ENCODE measurements around the gene TACC2. TPM values are rescaled to one million over a fixed set of nuclear protein-coding genes. Genes with fewer than 3 reads are reported as not detected.

TACC2 gene
- total RNA-seq, 2 experiments from 2014 or later = not detected

DNA sequence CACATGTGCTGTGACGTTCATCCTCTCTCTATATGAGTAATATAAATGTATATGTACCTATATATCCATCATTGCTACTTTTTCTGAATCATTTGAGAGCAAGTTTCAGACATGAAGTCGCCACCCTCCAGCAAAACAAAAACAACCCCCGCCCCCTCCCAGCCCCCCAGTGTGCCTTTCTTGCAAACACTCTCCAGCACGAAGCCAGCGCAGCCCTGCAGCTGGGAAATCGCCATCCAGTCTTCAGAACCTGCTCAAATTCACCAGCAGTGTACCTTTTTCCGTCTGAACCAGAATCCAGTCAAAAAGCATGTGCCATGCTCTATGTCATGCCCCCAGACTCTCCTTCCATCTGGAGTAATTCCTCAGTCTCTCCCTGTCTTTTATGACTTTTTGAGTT, 135.8 kb downstream of the TACC2 start:
- Mint-ChIP-seq H3K27ac (no peak overlapping the region), H3K9me3 (no peaks in the 10 kb centered on the region), H3K4me3 (no peak overlapping the region), H3K4me1 (no peaks in the 10 kb centered on the region), H3K27me3 (no peaks in the 10 kb centered on the region), H3K36me3 (ENCODE audit: low read depth) (no peaks in the 10 kb centered on the region)
- POLR2A ChIA-PET = no interaction called here
- no peak for DNase-seq
- CTCF ChIA-PET = no interaction called here

DNA sequence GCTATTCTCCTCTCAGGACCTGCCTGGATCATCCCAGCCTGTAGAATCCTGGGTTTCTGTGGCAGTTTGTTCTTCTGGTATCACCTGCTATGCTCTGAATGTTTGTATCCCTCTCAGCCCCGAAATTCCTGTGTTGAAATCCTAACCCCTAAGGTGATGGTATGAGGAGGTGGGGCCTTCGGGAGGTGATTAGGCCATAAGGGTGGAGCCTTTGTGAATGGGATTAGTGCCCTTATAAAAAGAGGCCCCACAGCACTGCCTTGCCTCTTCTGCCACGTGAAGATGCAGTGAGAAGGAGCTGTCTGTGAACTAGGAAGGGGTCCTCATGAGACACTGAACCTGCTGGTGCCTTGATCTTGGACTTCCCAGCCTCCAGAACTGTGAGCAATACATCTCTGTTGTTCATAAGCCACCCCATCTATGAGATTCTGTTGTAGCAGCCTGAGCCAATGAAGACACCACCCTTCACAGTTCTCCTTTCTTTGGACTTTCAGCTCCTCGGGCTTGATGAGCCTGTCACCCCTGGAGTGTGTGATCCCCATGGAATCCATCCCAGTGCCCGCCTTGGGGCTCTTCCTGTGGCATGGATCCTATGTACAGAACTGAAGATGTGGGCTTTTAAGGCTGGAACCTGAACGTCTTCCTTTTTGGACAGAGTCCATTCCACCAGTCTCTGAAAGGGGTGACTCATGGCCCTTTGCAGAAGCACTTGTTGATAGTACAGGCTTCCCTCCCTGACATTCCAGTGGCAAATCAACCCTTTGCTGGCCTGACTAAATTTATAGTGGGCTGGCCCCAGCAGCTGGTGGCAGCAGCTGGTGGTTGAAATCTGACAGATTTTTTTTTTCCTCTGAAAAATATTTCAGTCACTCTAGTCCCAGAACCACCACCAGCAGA, 138.0 kb downstream of the TACC2 start:
- H3K4me3 Mint-ChIP-seq = no peak overlapping the region
- no peak for DNase-seq
- H3K27me3 Mint-ChIP-seq = no peaks in the 10 kb centered on the region
- no peaks in the 10 kb centered on the region for H3K36me3 Mint-ChIP-seq (ENCODE audit: low read depth)
- H3K4me1 Mint-ChIP-seq = no peaks in the 10 kb centered on the region
- CTCF ChIA-PET = no interaction called here
- H3K9me3 Mint-ChIP-seq = no peaks in the 10 kb centered on the region
- POLR2A ChIA-PET = no interaction called here
- no peak overlapping the region for H3K27ac Mint-ChIP-seq

DNA sequence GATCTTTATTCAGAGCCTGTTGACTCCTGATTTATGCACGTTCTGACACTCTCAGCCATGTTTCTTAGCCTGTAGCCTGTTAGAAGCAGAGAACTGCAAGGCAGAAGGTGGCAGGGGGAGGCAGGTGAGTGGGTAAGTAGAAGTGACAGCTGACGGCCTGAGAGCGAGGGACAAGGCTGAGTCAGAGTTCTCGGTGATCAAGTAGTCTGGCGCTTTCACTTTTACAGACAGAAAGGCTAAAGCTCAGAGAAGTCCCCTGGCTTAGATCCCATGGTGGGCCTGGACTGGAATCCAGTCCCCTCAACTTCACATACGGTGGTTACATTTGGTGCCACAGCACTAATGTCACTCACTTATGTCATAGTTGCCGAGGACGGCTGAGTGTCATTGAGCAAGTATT, 139.0 kb downstream of the TACC2 start:
- Mint-ChIP-seq H3K4me3 (no peak overlapping the region), H3K36me3 (ENCODE audit: low read depth) (no peaks in the 10 kb centered on the region), H3K4me1 (no peaks in the 10 kb centered on the region), H3K27ac (no peak overlapping the region), H3K27me3 (no peaks in the 10 kb centered on the region), H3K9me3 (no peaks in the 10 kb centered on the region)
- no peak for DNase-seq
- ChIA-PET POLR2A (no interaction called here), CTCF (no interaction called here)

DNA sequence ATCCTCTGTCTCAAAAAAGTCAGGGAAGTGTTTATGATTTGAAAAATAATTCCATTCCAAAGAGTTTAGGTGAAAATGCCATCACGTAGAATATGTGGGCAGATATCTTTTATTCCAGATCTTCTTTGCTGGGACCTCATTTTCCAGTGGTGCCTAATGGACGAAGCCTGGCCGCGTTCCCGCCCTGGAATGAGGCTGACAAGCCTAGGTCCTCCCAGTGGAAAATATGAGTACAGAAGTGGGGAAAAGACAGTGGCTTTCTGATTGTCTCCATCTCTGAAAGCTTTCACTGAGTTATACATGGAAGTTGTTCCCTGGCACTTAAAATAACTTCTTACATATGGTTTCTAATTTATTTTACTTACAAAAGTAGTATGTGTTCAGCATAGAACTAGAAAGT, 139.4 kb downstream of the TACC2 start:
- H3K4me1 Mint-ChIP-seq = no peaks in the 10 kb centered on the region
- H3K27me3 Mint-ChIP-seq = no peaks in the 10 kb centered on the region
- H3K4me3 Mint-ChIP-seq = no peak overlapping the region
- DNase-seq = no peak
- no peak overlapping the region for H3K27ac Mint-ChIP-seq
- no peaks in the 10 kb centered on the region for H3K9me3 Mint-ChIP-seq
- ChIA-PET POLR2A (no interaction called here), CTCF (no interaction called here)
- no peaks in the 10 kb centered on the region for H3K36me3 Mint-ChIP-seq (ENCODE audit: low read depth)

DNA sequence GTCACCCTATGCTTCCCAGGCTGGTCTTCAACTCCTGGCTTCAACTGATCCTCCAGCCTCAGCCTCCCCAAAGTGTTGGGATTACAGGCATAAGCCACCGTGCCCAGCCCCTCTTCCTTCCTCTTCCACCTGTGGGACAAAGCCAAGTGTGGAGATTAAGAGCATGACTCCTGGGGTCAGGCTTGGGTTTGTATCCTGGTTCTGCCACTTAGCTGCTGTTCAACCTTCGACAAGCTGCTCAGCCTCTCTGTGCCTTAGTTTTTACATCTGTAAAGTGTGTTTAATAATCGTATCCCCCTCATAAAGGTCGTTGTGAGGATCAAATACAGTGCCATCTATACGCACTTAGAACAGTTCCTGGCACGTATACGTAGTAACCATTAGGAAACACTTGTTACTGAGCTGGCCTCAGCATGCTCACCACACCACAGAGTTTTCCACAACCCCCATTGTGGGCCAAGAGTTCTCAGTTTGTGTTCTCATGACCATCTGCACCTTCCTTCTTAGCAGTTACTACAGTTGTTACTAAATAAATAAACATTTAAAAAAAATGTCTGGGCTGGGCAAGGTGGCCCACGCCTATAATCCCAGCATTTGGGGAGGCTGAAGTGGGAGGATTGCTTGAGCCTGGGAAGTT, 141.6 kb downstream of the TACC2 start:
- no peak overlapping the region for H3K27ac Mint-ChIP-seq
- H3K9me3 Mint-ChIP-seq = no peaks in the 10 kb centered on the region
- ChIA-PET POLR2A (no interaction called here), CTCF (no interaction called here)
- no peaks in the 10 kb centered on the region for H3K36me3 Mint-ChIP-seq (ENCODE audit: low read depth)
- no peak overlapping the region for H3K4me3 Mint-ChIP-seq
- no peak for DNase-seq
- H3K4me1 Mint-ChIP-seq = no peaks in the 10 kb centered on the region
- H3K27me3 Mint-ChIP-seq = no peaks in the 10 kb centered on the region

DNA sequence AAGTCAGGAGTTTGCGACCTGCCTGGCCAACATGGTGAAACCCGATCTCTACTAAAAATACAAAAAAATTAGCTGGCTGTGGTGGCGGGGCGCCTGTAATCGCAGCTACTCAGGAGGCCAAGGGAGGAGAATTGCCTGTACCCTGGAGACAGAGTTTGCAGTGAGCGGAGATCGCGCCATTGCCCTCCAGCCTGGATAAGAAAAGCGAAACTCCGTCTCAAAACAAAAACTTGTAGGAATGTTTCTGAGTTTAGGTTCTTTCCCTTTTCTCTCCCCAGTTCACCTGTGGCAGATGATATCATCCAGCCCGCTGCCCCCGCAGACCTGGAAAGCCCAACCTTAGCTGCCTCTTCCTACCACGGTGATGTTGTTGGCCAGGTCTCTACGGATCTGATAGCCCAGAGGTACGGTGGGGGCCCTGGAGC, 143.4 kb downstream of the TACC2 start:
- H3K36me3 Mint-ChIP-seq (ENCODE audit: low read depth) = no peaks in the 10 kb centered on the region
- no peaks in the 10 kb centered on the region for H3K27me3 Mint-ChIP-seq
- no peaks in the 10 kb centered on the region for H3K4me1 Mint-ChIP-seq
- H3K4me3 Mint-ChIP-seq = no peak overlapping the region
- no peak overlapping the region for H3K27ac Mint-ChIP-seq
- no peaks in the 10 kb centered on the region for H3K9me3 Mint-ChIP-seq
- POLR2A ChIA-PET = no interaction called here
- no peak for DNase-seq
- CTCF ChIA-PET = no interaction called here

DNA sequence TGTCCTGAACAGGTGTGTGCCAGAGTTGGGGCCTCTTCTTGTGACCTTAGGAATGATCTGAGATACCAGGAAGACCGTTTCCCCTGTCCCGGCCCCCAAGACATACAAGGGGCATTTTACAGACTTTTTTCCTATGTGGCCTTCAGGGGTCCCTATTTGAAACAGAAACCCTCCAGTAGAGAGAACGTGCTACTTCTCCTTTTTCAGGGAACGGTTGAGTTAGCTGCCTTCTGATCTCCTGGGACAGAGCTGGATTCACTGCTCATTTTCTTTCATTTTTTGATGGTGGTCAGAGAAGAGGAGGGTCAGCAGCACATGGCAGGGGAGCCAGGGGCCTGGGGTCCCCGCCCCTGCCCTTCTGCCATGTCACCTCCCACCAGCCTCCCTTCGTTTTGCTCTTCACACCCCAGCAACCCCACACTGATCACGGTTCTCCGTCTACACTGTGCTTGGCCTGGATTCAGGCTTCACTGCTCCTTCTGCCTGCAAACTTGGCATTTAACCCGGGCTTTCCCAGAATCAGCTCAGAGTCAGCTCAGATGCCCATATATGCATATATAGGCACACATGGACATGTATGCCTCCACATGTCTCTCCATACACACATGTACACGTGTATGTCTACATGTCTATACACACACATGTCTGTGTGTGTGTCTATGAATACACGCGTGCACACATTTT, 144.1 kb downstream of the TACC2 start:
- no peak for DNase-seq
- ChIA-PET CTCF (no interaction called here), POLR2A (no interaction called here)
- H3K4me3 Mint-ChIP-seq = no peak overlapping the region
- H3K9me3 Mint-ChIP-seq = no peaks in the 10 kb centered on the region
- H3K36me3 Mint-ChIP-seq (ENCODE audit: low read depth) = no peaks in the 10 kb centered on the region
- no peaks in the 10 kb centered on the region for H3K27me3 Mint-ChIP-seq
- H3K4me1 Mint-ChIP-seq = no peaks in the 10 kb centered on the region
- H3K27ac Mint-ChIP-seq = no peak overlapping the region

DNA sequence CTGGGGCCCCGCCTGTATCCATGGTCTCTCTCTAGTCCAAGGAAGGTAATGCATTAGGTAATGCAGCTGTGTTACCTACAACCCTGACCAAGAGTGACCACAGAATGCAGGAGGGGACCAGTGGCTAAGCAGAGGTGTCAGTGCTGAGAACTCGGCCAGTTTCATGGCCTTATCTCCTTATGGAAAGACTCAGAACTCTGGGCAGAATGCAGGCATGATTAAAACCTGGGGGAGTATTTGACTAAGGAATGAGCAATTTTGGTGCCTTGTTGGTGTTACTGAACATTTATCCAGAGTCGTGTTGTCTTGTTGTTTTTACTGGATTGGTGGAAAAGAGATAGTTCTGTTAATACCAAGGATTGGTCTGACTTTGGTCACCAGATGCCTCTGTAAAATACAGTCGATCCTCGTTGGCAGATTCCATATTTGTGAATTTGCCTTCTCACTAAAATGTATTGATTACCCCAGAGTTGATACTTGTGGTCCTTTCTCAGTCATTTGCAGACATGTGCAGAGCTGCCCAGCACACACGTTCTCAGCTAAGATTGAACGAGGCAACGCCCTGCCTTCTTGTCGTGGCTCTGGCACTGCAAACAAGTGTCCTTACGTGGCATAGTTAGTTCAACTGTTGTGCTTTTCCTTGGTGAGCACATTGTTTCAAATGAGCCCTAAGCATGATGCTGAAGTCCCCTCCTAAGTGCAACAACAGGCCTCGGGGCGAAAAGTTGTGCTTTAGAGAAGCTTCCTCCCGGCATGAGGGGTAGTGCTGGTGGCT, 146.5 kb downstream of the TACC2 start:
- CTCF ChIA-PET = no interaction called here
- H3K4me3 Mint-ChIP-seq = no peak overlapping the region
- no peaks in the 10 kb centered on the region for H3K36me3 Mint-ChIP-seq (ENCODE audit: low read depth)
- POLR2A ChIA-PET = no interaction called here
- H3K4me1 Mint-ChIP-seq = no peaks in the 10 kb centered on the region
- H3K27me3 Mint-ChIP-seq = no peaks in the 10 kb centered on the region
- no peak overlapping the region for H3K27ac Mint-ChIP-seq
- H3K9me3 Mint-ChIP-seq = no peaks in the 10 kb centered on the region
- no peak for DNase-seq

DNA sequence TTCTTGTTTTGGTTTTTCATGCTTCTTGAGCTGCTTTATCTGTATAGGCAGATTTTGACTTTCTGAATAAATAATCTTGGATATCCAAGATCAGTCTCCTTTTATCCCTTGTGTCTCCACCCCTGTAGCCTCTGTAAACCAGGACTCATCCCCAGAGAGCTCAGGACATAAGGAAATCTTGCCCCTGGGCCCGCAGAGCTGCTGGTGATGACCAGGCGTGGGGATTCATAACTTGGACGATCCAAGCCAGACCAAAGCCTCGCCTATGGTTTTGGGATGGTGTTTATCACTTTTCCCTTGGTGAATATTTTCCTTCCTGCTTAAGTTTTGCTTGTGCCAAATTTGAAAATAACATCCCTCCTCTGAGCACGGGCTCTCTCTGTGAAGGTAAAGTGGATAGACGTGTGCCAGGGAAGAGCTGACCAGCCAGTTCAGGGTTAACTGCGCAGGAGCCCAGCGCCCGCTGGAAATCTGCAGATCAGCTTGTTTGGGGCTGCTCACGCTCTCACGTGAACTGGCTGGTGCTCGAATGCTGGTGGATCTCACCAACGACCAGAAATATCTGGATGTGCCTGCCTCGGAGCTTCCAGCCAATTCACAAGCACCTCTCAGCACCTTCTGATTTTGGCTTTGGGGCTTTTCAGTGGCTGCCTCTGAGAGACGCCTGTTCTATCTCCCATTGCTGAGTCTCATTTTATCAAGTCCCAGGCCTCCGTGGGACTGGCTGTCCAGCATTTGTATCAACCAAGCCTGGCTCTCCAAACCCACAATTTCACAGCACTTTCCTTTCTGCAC, 150.1 kb downstream of the TACC2 start:
- Mint-ChIP-seq H3K36me3 (ENCODE audit: low read depth) (no peaks in the 10 kb centered on the region), H3K4me1 (no peaks in the 10 kb centered on the region), H3K9me3 (no peaks in the 10 kb centered on the region), H3K4me3 (no peak overlapping the region), H3K27me3 (no peaks in the 10 kb centered on the region), H3K27ac (no peak overlapping the region)
- no peak for DNase-seq
- POLR2A ChIA-PET = no interaction called here
- CTCF ChIA-PET = no interaction called here

DNA sequence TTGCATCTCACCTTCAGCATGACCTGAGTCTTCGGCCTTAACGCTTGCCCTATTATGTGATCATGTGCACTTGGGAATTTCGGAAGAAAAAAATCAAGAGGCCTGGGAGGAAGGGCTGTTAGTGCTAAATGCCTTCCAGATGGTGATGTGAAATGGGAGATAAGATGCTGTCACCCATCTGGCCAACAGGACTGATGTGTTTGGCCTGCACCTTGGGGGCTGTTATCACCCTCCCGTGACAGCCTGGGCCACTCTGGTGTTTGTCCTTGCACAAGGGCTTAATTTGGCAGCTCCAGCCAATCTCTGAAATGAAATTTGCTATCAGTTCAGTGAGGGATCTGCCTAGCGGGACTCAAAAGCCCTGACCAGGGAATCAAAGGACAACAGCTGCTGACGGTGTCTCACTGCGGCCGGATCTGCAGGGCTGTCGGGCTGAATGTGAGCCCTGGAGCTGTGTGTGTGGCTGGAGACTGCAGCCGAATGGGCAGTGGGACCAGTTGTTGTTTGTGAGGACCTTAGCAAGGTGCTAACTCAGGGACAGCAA, 150.7 kb downstream of the TACC2 start:
- Mint-ChIP-seq H3K9me3 (no peaks in the 10 kb centered on the region), H3K27me3 (no peaks in the 10 kb centered on the region), H3K27ac (no peak overlapping the region), H3K4me1 (no peaks in the 10 kb centered on the region), H3K36me3 (ENCODE audit: low read depth) (no peaks in the 10 kb centered on the region), H3K4me3 (no peak overlapping the region)
- CTCF ChIA-PET = no interaction called here
- POLR2A ChIA-PET = no interaction called here
- DNase-seq = no peak

DNA sequence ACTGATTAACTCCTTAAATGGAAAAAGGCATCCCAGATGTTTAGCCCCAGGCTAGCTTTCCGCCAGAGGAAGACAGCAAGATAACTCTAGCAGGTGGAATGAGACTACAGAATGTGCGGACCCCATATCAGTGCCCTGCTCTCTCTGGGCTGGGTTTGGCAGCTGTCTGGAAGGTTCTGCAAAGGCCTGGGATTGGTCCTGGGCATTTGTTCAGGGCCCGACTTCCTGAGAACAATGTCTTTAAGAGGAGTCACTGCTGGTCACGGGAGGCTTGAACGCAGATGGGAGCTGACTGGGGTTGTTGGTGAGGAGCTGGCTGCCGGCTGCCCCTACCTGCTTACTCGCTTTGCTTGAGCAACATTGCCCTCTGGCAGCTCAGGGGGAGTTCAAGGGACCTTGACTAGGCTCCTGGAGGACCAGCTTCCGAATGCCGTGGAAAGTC, 151.5 kb downstream of the TACC2 start:
- POLR2A ChIA-PET = no interaction called here
- Mint-ChIP-seq H3K27ac (no peak overlapping the region), H3K4me3 (no peak overlapping the region), H3K4me1 (no peaks in the 10 kb centered on the region), H3K36me3 (ENCODE audit: low read depth) (no peaks in the 10 kb centered on the region), H3K27me3 (no peaks in the 10 kb centered on the region), H3K9me3 (no peaks in the 10 kb centered on the region)
- DNase-seq = no peak
- CTCF ChIA-PET = no interaction called here

DNA sequence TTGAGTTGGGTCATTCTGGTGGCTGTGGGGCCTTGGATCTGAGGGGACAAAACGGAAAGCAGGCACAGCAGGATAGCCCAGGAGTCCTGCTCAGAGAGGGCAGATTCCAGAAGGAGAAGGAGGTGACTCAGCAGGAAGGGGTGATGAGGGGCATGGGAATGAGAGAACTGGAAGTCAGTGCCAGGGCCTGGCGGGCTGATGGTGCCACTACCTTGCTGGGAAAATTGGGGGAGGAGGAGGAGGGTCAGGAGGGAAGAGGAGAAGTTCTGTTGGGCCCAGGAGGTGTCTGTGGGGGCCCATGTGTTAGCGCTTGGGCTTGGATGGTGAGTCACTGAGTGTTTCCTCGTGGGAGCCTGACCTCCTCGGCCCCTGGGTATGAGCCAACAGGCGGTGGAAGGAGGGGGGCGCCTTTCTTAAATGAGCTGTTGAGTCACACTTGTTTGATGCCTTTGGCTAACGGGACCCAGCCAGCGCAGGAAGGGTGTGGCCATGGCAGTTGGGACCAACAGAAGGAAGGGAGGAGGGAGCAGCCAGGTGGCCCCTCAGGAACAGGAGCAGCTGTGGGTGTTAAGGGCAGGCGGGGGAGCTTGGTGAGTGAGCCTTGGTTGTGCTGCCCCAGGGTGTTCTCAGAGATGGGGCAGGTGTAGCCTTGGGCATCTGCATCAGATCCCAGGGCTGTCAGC, 152.1 kb downstream of the TACC2 start:
- no peak overlapping the region for H3K27ac Mint-ChIP-seq
- DNase-seq = no peak

More for the DNA sequence above, 152.1 kb downstream of the TACC2 start:
- Mint-ChIP-seq H3K9me3 (no peaks in the 10 kb centered on the region), H3K27me3 (no peaks in the 10 kb centered on the region), H3K36me3 (ENCODE audit: low read depth) (no peaks in the 10 kb centered on the region), H3K4me1 (no peaks in the 10 kb centered on the region), H3K4me3 (no peak overlapping the region)
- CTCF ChIA-PET = interaction anchor here (2.4 kb wide), 1 partner anchor 294 kb away, joined by 5 read pairs; no protein-coding TSS in a partner anchor
- POLR2A ChIA-PET = no interaction called here

Data from activated CD4-positive, alpha-beta memory T cell treated with anti-CD3 and anti-CD28 coated beads, Interleukin-2, amount 10 ng/mL, durations not matched to agents 7 days and 5 days (primary cell).